ENCODE data around the gene CCDC136. TPM values are rescaled to one million over a fixed set of nuclear protein-coding genes. Genes with fewer than 3 reads are reported as not detected.

The CCDC136 gene
- total and polyA plus RNA-seq, 2 experiments from 2014 or later, result 27.1 to 55.7 TPM

GRCh38 chr7:128785738-128786137 is 6.0 kb upstream of the CCDC136 start:
- peaks cover 13% of the 10 kb centered on the region for H3K27me3 Mint-ChIP-seq (ENCODE audit: insufficient read depth, low read depth, poor library complexity)
- TF ChIP-seq REST (IDR thresholded peaks at IDR 0.05; ENCODE audit: unreplicated experiment) (no peak), ZNF114 (CRISPR knock-in tag; IDR thresholded peaks at IDR 0.05) (no peak), CTCF (conservative IDR thresholded peaks at IDR 0.05; ENCODE audit: low read depth in 2 of 2) (no peak), NANOG (IDR thresholded peaks at IDR 0.05; ENCODE audit: borderline replicate concordance) (no peak), EZH2 (IDR thresholded peaks at IDR 0.05; ENCODE audit: low read depth, unreplicated experiment) (no peak), JUNB (IDR thresholded peaks at IDR 0.05; ENCODE audit: unreplicated experiment) (no peak), ETS1 (IDR thresholded peaks at IDR 0.05) (no peak), ZNF331 (CRISPR knock-in tag; IDR thresholded peaks at IDR 0.05; ENCODE audit: low read depth) (no peak)
- no peak overlapping the region for H3K27ac Mint-ChIP-seq
- H3K27me3 ChIP-seq (ENCODE audit: insufficient read depth), result no peaks in the 10 kb centered on the region
- peaks cover 6% of the 10 kb centered on the region for H3K4me1 ChIP-seq (ENCODE audit: insufficient read depth)
- H3K27ac ChIP-seq (ENCODE audit: low read depth), result no peak overlapping the region
- 0 out of 2 replicates have a peak, but pooled peaks cover 3% of the 10 kb centered on the region for H3F3A ChIP-seq (replicated peaks; ENCODE audit: low read depth)
- H3K4me1 Mint-ChIP-seq, result peaks cover 22% of the 10 kb centered on the region
- no peaks in the 10 kb centered on the region for H3K36me3 ChIP-seq (ENCODE audit: insufficient read depth)
- H3K9me2 ChIP-seq (ENCODE audit: insufficient read depth), result no peaks in the 10 kb centered on the region
- no peak overlapping the region for H3K4me3 Mint-ChIP-seq
- ATAC-seq (no peak), DNase-seq (ENCODE audit: low spot score) (no peak)
- H2AFZ ChIP-seq, result no peak overlapping the region
- peaks cover 4% of the 10 kb centered on the region; the same call in 1 of the 3 replicates for H3K36me3 Mint-ChIP-seq (ENCODE audit: low read depth)
- H3K9me3 Mint-ChIP-seq, result peaks cover 6% of the 10 kb centered on the region; the same call in 2 of the 3 replicates
- H3K4me2 ChIP-seq, result no peak overlapping the region
- H4K20me1 ChIP-seq (replicated peaks; ENCODE audit: insufficient read depth), result no peaks in the 10 kb centered on the region
- H3K4me3 ChIP-seq, result no peak overlapping the region
- H3K79me2 ChIP-seq (replicated peaks; ENCODE audit: insufficient read depth), result no peaks in the 10 kb centered on the region

All from GM23338 (cell line).